ENCODE data around the gene TPP2.

Gene TPP2

DNA sequence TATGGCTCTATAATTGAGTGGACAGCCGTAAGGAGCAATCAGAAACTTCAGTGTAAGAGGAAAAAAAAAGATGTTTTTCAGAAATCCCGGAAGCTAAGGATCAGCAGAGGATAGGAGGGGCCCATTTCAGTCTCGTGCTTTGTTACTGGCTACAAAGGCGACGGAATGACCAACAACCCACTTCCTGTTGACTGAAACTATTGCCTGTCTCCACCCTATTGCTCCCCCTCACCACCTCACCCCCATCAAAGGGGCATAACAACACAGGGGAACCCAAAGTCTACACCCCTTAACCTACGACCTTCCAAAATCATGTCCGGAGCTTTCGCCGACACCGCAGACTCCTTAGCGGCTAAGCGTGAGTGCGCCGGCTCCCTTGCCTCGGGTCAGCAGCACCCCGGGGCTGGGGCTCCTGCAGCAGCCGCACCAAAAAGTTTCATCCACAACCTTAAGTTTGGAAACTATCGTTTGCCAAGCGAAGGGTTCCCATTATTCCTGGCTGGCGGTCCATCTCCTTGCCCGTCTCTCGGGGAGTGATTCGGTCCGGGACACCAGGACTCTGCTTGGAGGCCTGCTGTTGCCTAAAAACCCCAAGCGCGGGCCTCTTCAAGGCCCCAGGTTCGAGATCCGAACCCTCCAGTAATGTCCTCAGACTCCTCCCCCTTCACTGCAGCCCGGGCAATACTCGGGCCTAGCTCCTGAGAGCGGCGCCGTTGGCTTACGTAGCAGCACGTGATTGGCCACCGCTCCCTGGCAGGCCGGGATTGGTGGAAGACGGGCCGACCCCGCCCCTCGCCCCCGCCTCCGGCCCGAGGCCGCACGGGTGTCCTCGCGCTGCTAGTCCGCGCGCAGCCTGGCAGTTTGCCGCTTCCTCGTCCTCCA is at the start of gene TPP2:
Gene TPP2, plus strand, starts transcription at position 840 of the 882 bp plus-strand sequence. CDS start 53 bp downstream, outside the sequence.
- peak; percentile 94 to 97 for DNase-seq (ENCODE audit: low read depth in 1 of 2, low spot score in 1 of 2)

DNA sequence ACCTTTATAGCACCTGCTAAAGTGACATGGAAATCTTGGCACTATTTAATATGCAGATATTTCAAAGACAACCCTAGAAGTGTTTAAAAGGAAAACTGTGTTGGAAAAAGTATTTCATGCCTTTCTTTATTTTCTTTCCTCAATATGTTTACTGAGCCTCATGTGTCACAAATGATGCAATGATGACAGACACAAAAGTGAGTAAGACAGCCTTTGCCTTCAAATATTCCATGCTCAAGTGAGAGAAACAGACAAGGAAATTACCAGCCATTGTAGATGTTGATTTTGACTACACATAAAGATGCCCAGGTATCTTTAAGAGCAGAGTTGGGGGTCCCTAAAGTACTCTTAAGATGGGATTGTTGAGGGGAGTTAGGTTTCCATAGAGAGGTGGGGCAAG is 48.0 kb upstream of the TPP2 start:
- no peak for DNase-seq (ENCODE audit: low read depth in 1 of 2, low spot score in 1 of 2)

DNA sequence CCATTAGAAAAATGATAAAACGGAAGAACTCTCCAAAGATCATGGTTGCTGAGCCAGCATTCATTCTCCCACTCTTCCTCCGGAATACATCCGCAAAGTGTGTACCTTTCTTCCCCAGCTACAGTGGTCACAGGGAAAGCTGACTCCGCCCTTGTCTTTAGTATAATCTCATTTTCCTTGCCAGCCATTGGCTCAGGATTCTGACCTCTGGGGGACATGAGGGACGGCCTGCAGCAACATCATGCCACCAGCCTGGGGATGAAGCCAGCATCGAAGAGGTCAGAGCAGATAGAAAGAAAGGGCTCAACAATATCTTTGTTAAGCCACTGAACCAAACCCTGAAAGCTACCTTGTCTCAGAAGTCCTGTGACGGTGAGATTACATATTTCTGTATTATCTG is 46.3 kb upstream of the TPP2 start:
- DNase-seq (ENCODE audit: low read depth in 1 of 2, low spot score in 1 of 2), result no peak

DNA sequence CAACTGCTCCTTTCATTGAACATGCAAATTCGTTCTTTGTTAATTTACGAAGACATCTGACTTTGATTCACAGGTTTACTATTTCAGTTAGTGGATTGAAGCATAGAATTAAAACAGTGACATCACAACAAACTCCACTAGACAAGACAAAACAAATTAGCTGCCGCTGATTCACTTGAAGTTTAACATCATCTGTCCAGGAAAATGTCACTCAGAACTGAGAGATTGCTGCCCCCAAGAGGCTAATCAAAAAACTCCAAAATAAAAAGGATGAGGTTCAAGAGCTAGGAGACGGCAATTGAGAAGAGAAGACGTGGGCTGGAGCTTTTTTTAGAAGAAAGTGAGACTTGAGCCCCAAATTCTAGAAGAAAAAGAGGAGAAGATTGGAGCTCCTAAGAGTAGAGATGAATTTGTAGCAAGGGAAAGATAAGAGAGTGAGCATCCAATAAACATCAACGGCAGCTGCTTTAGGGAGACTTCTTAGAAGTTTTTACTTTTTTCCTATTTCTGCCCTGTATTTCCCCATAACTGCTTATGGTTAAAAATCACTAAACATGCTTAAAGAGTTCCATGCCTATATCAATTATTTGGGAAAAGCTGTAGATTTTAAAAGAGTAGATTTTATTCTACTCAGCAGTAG is 40.8 kb upstream of the TPP2 start:
- no peak for DNase-seq (ENCODE audit: low read depth in 1 of 2, low spot score in 1 of 2)

DNA sequence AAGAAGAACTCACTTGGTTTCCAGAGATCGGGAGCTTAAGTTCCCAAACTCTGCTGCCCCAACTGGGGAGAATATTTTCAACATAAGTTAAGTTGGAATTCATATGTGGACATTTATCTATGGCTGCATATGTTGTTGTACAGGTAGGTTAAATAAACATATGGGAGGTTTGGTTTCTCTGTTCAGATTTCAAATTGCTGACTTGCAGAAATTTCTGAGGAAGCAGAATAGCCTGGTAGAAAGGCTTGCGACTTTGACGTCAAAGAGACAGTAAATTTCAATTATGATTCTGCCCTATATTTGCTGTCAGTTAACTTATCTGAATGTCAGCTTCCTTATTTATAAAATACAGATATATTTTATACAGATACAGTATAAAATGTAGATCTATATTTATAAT is 40.0 kb upstream of the TPP2 start:
- no peak for DNase-seq (ENCODE audit: low read depth in 1 of 2, low spot score in 1 of 2)

DNA sequence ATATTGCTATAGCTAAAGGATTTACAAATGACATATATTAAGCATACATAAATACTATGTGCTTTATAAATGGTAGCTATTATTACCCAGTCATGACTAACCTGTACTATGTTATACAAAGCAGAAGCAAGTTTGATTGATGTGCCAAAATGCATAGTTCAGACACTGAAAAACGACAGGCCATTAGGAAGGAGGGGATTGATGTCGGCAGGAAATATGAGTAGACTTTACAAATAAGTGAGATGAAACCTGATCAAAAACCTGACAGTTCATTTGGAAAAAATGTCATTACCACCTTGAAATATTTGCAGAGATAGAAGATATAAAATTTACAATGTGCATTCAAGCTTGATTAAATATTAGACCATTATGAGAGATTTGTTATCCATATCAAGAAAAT is 38.8 kb upstream of the TPP2 start:
- DNase-seq (ENCODE audit: low read depth in 1 of 2, low spot score in 1 of 2), result no peak

DNA sequence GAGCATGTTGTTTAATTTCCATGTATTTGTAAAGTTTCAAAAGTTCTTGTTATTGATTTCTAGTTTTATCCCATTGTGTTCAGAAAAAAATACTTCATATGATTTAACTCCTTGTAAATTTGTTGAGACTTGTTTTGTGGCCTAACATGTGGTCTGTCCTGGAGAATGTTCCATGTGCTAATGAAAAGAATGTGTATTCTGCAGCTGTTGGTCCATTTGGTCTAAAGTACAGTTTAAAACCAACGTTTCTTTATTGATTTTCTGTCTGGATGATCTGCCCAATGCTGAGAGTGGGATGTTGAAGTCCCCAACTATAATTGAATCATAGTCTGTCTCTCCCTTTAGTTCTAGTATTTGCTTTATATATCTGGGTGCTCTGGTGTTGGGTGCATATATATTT is 34.9 kb upstream of the TPP2 start:
- DNase-seq (ENCODE audit: low read depth in 1 of 2, low spot score in 1 of 2), result no peak

DNA sequence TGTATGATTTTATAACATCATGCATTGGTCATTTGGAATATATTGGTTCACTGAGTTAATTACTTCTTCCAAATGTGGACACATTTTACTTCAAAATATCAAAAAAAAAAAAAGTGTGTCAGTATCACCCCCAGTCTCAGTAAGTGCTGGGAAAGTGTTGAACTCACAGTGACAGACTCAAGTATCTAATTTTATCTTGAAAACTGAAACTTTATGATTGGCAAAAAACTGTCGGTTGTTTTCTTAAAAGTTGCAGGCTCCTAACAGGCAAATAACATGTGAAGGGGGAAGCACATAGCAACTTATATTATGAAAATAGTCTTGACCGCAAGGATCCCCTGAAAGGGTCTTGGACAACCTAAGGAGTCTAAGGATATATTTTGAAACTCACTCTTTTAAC is 33.5 kb upstream of the TPP2 start:
- no peak for DNase-seq (ENCODE audit: low read depth in 1 of 2, low spot score in 1 of 2)

GRCh38 chr13:102564564-102564963 is 32.2 kb upstream of the TPP2 start:
- DNase-seq (ENCODE audit: low read depth in 1 of 2, low spot score in 1 of 2), result no peak

DNA sequence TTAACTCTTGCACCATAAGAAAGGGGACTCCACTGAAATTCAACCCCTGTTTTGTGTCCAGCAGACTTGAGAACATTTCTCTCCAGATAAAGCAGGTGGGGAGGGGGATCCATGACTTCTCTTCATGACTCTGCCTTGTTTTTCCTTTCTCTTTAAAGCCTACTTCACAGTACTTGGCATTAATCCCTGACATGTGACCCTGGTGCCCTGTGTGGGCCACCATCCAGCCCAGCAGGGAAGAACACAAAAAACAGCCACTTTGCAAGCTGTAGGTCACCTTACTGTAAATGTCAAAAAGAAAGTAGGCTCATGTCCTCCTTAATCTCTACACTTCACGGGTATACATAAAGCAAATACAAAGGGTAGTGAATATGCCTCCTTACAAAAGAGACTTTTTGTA is 30.3 kb upstream of the TPP2 start:
- no peak for DNase-seq (ENCODE audit: low read depth in 1 of 2, low spot score in 1 of 2)

- DNase-seq (ENCODE audit: low read depth in 1 of 2, low spot score in 1 of 2), result no peak
These were observed 28.9 kb upstream of the TPP2 start for GRCh38 chr13:102567857-102568256.

GRCh38 chr13:102569488-102569887 is 27.3 kb upstream of the TPP2 start:
- DNase-seq (ENCODE audit: low read depth in 1 of 2, low spot score in 1 of 2), result no peak

- no peak for DNase-seq (ENCODE audit: low read depth in 1 of 2, low spot score in 1 of 2)
These were observed 25.7 kb upstream of the TPP2 start for GRCh38 chr13:102571075-102571474.

DNA sequence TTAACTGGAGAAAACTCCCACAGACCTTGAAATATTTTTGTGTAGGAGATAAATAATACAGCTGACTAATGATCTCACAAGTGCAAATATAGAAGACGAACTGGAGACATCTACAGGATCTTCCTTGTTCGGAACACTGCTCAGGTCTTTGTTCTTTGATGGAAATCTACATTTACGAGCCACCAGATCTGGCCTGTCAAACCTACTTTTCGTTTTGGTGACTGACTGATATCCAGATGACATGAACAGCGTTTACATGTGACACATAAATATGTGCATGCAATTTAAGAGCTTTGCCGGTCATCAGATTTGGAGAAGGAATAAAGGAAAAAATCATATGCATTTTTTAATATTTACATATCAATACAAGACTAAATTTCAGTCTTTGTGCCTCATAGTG is 24.5 kb upstream of the TPP2 start:
- DNase-seq (ENCODE audit: low read depth in 1 of 2, low spot score in 1 of 2), result no peak

DNA sequence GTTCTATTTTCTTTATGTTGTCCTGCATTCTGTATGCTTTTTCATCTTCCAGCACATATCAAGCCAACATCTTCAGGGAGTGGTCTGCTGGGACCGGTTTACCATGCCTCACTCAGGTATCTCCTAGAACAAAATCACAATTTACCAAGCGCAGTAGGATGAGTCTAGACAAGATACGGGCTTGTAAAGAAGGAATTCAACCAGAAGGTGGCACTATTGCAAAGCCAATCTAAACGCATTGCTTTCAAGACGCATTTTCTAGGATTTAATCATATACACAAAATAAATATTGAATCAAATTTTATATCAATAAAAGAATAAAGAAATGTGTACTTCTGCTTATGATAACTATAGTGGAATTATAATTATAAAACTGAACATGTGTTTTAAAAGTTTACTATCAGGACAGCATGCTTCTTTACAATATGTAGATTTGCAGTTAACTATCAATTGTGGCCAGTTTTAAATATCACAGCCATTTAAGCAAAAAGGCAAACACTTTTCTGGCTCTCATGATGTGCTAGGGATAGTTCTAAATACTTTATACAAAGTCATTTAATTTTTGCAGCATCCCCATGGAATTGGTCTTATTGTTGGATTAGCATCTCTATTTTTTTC is 16.1 kb upstream of the TPP2 start:
- peak in 1 of 2 donors; percentile 37 for DNase-seq (ENCODE audit: low read depth in 1 of 2, low spot score in 1 of 2)

GRCh38 chr13:102582256-102582655 is 14.5 kb upstream of the TPP2 start:
- no peak for DNase-seq (ENCODE audit: low read depth in 1 of 2, low spot score in 1 of 2)

DNA sequence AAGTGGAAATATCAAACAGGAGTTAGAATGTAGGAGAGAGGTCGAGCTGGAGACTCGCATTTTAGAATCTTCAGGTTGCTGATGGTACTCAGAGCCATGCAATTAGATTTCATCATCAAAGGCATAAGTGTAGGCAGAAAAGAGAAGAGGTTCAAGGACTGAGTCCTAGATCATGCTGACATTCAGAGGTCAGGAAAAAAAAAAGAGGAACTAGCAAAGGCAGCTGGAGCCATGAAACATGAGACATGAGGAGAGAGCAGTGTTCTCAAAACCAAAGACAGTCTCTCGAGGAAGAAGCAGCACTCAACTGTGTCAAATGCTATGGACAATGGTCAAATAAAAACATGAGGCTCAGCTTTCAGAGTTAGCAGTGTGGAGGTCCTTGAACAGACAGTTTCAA is 12.4 kb upstream of the TPP2 start:
- no peak for DNase-seq (ENCODE audit: low read depth in 1 of 2, low spot score in 1 of 2)

DNA sequence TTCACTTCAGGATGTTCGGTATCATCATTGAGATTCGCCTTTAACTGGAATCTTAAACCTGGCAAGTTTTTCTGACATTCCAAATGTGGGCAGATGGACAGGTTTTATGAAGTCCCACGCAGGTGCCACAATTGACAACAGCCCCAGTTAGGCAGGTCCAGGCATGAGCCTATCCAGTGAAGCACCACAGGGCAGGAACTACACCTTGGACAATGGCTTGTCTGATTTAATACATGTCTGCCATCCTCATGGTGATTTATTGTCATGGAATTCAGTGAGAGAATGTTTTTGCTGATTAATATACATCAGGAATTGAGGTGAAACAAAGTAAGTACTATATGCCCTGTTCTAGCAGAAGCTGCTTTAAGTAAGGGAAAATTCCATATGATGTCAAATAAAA is 10.2 kb upstream of the TPP2 start:
- no peak for DNase-seq (ENCODE audit: low read depth in 1 of 2, low spot score in 1 of 2)

- DNase-seq (ENCODE audit: low read depth in 1 of 2, low spot score in 1 of 2), result no peak
These were observed 8.9 kb upstream of the TPP2 start for GRCh38 chr13:102587916-102588315.

DNA sequence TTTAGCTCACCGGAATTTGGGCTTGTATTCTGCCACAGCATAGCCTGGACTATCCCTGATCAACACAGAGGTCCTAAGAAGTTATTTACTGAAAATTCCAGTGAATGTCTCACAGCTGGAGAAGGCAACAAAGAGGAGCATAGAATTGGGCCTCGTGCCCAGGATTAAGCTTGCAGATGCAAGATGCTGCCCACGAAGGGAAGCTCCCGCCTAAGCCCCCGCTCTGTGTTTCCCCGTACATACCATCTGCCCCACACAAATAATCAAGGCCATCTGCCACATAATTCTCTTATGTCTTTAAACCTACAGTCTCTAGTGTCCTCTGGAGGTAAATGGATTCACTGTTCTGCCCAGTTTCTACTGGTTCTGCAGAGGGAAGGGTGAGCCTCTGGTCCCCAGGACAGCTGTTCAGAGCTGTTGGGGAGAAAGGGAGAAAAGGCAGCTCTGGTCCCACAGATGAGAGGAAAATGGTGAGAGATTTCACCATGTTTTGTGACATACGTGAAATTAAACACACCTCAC is 7.4 kb upstream of the TPP2 start:
- no peak for DNase-seq (ENCODE audit: low read depth in 1 of 2, low spot score in 1 of 2)

GRCh38 chr13:102591988-102592781 is 4.6 kb upstream of the TPP2 start:
- DNase-seq (ENCODE audit: low read depth in 1 of 2, low spot score in 1 of 2), result peak; percentile 57 to 79

Data from activated CD4-positive, alpha-beta T cell treated with anti-CD3 and anti-CD28 coated beads, Interleukin-2, amount 50 U/mL, for 24 hours (primary cell).